GM12874 (cell line): ENCODE data around the gene LRRC75A.

Source experiments
- TF ChIP-seq, protein P1 (sequence below): IDR thresholded peaks from 2 replicates; pipeline ENCODE4 v1.5.1; 2011; ENCODE audit warnings: low read depth, mild to moderate bottlenecking, control low read depth, low read length, moderate library complexity; ENCODE audit not compliant: insufficient read depth

The LRRC75A gene

DNA sequence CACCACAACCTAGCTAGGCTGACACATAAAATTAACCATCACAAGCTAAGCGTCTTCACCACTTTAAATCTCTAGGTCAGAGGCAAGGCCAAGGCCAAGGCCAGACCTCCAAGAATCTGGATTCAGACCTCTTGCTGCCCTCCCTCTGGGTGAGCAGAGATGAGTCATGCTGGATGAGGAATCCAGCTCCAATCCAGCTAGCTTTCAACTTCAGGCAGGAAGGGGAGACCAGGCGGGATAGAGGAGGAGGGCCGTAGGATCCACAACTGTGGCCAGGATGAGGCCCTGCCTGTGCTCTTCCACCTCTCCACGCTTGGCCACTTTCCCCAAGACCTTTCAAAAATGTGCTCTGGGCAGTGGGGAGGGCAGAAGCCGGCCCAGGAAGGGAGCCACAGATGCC lies 14.7 kb downstream of the LRRC75A start:
- TF ChIP-seq, protein P1, sequence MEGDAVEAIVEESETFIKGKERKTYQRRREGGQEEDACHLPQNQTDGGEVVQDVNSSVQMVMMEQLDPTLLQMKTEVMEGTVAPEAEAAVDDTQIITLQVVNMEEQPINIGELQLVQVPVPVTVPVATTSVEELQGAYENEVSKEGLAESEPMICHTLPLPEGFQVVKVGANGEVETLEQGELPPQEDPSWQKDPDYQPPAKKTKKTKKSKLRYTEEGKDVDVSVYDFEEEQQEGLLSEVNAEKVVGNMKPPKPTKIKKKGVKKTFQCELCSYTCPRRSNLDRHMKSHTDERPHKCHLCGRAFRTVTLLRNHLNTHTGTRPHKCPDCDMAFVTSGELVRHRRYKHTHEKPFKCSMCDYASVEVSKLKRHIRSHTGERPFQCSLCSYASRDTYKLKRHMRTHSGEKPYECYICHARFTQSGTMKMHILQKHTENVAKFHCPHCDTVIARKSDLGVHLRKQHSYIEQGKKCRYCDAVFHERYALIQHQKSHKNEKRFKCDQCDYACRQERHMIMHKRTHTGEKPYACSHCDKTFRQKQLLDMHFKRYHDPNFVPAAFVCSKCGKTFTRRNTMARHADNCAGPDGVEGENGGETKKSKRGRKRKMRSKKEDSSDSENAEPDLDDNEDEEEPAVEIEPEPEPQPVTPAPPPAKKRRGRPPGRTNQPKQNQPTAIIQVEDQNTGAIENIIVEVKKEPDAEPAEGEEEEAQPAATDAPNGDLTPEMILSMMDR: no peak

DNA sequence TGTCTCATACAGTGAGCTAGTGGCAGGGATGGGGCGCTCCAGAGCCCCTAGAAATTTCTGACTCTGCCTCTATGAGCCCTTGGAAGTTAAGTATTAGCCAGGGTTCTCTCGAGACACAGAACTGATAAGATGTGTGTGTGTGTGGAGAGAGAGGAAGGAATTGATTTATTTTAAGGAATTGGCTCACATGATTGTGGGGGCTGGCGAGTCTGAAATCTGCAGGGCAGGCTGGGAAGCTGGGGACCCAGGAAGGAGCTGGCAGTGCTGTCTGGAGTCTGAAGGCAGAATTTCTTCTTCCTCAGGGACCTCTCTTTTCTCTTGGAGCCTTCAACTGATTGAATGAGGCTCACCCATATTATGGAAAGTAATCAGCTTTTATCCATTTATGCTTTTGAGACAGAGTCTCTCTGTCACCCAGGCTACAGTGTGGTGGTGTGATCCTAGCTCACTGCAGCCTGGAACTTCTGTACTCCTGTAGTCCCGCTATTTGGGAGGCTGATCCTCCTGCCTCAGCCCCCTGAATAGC lies 16.8 kb downstream of the LRRC75A start:
- TF ChIP-seq, protein P1: no peak

DNA sequence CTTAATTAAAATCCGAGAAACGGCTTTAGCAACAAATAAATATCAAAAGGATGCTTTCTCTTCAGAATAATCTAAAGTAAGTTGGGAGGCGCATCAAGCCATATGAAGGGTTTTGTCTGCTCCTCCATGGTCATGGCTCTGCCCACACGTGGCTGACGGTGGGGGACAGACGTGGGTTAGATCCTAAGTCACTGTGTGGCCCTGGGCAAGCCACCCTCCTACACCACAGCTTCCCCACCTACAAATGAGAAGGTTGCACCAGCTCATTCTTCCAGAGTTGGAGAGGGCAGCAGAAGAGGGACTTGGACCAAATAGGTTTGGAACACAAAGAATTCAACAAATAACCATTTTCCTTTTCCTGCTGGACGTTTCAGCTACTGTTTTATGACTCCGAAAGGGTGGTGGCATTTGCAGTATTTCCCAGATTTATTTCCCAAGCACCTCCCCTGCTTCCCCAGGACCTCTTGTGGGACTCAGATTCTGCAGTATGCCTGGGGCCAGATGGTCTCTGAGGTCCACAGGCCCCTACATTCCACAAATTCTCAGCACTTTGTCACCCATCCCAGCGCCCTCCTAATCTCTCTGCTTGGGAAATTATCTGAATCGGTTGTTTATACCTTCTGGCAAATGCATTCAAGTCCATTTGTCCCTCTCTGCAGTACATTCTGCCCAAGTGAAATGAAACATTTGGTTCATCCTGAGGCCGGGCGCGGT lies 17.8 kb downstream of the LRRC75A start:
- TF ChIP-seq, protein P1: no peak

DNA sequence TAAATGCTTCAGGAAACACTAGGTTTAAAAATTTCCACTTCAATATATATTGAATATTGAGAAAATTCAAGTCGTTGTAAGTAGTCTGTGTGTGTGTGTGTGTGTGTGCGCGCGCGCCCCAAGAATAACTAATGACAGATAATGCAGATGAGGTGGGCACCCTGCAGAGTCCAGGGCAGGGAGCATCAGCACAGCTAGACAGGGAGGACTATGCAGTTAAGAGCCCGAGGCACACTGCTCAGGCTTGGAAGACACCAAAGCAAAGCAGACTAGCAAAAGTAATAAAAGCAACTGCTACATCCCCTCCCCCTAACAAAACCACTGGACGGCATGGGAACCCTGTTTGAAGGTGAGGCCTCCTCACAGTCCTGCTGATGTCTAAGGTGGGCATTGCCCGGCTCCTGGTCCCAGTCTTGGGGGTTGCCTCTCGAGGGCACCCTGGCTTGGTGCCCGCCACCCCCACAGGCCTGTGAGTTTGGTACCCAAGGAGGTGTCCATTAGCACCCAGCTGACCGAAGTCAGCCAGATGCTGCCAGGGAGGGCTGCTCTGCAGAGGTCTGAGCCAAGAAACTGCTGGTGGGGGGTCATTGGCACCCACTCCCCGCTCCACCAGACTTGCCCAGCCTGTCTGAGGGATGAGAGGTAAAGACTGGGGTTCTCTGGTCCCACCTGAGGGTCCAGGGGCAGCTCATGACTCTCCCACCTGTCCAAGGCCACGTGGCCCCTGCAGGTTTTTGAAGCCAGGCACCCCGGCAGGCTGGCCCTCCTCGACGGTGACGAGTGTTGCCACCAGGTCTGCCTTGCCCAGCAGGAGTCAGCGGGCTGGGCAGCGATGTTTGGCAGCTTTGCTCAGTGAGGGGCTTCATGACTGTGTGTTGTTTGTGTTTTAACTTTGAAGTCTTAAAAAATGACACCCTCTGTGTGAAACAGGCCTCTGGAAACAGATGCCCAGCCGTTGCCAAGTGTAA lies 18.7 kb downstream of the LRRC75A start:
- TF ChIP-seq, protein P1: no peak

DNA sequence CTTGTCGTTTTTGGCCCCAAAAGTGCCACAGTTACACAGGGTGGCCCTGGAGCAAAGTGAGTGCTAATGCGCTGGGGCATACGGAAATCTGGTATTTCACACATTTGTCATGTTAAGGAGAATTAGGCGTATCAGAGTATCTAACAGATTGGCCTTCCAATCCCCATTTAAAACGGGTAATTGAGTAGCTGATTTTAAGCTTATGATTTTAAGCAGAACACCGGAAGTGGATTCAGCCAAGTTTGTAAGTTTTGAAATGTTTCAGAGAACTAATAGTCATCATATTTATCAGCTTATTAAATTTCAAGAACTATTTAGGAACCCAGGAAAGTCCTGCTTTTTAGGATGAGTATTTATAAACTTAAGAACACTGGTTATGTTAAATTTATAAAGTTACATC lies 19.5 kb downstream of the LRRC75A start:
- TF ChIP-seq, protein P1: no peak

DNA sequence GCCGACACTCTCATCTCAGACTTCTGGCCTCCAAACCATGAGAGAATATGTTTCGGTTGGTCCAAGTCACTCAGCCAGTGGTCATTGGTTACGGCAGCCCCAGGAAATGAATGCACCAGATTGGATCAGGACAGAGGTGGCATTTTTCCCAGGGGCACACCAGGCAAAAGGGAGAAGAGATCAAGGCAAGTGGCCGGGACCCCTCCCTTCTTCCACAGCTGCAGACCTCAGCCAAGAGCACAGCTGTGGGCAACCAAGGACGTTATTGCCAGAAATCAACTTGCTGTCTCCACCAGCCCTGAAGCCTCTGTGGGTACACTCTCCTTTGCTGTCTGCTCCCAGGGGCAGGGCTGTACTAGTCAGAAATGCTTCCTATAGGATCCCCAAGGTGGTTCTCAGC lies 20.7 kb downstream of the LRRC75A start:
- TF ChIP-seq, protein P1: no peak

DNA sequence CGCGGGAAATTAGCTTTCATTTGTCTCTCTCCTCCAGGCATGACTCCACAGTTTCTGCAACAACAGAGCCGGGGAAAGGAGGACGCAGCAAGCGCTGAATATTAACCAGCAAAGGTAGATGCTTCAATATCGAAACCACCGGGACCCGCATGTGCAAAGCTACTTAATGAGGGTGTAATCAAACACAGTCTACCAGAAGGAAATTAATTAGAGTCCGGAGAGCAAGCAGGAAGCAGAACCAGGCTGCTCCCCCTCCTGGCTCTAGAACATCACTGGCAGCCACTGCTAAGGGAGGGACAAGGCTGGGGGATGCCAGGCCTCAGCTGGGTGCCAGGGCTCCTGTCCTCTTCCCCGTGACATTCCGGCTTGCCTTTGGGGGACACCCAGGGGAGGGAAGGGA lies 21.7 kb downstream of the LRRC75A start:
- TF ChIP-seq, protein P1: no peak
